HepG2 (cell line): ENCODE results near the gene IL2RA. TPM values are rescaled to one million over a fixed set of nuclear protein-coding genes. Genes with fewer than 3 reads are reported as not detected.
A peak's percentile ranks its signal among the peaks of the same experiment; 100 is the strongest.

Experiments used
- ATM ChIP-seq: fragments of 450-650 bp; IDR thresholded peaks from 2 replicates; pipeline ENCODE4 v1.7.1; 2017; ENCODE audit warnings: mild to moderate bottlenecking, borderline replicate concordance
- CC2D1A ChIP-seq: sonication (generic); formaldehyde crosslinking; IDR thresholded peaks from 2 replicates; pipeline ENCODE4 v1.8.1; 2023; ENCODE audit warnings: mild to moderate bottlenecking, missing genetic modification reagents
- FOSL2 ChIP-seq: sonication (generic); formaldehyde crosslinking; IDR thresholded peaks from 2 replicates; pipeline ENCODE4 v1.4.0; 2020; ENCODE audit warnings: missing genetic modification reagents
- HDAC6 ChIP-seq: fragments of 200-600 bp; sonication (generic); IDR thresholded peaks from 2 replicates; pipeline ENCODE4 v1.7.0; 2017; ENCODE audit warnings: mild to moderate bottlenecking, antibody characterized with exemption, low read length, low read depth
- MAX ChIP-seq: IDR thresholded peaks from 2 replicates; pipeline ENCODE4 v1.6.1; 2012; ENCODE audit warnings: inconsistent platforms
- MED8 ChIP-seq: sonication (generic); formaldehyde crosslinking; IDR thresholded peaks from 2 replicates; pipeline ENCODE4 v1.8.1; 2023; ENCODE audit warnings: mild to moderate bottlenecking, missing genetic modification reagents; ENCODE audit not compliant: insufficient replicate concordance
- PITX1 ChIP-seq: sonication (generic); formaldehyde crosslinking; IDR thresholded peaks from 2 replicates; pipeline ENCODE4 v1.5.1; 2020; ENCODE audit warnings: mild to moderate bottlenecking, missing genetic modification reagents
- POGZ ChIP-seq: sonication (generic); formaldehyde crosslinking; IDR thresholded peaks from 2 replicates; pipeline ENCODE4 v1.4.0; 2020; ENCODE audit warnings: mild to moderate bottlenecking, missing genetic modification reagents
- SPEN ChIP-seq: sonication (generic); formaldehyde crosslinking; IDR thresholded peaks from 2 replicates; pipeline ENCODE4 v1.5.1; 2020; ENCODE audit warnings: low read depth, mild to moderate bottlenecking, missing genetic modification reagents
- TBL1XR1 ChIP-seq: fragments of 150-350 bp; IDR thresholded peaks from 2 replicates; pipeline ENCODE4 v1.6.1; 2014; ENCODE audit warnings: borderline replicate concordance, low read length; ENCODE audit not compliant: partially characterized antibody
- THAP11 ChIP-seq: IDR thresholded peaks from 2 replicates; pipeline ENCODE4 v1.6.1; 2016; ENCODE audit warnings: missing biosample characterization, missing genetic modification reagents
- THYN1 ChIP-seq: sonication (generic); formaldehyde crosslinking; IDR thresholded peaks from 2 replicates; pipeline ENCODE4 v1.8.1; 2023; ENCODE audit warnings: low read depth, mild to moderate bottlenecking, moderate library complexity, missing genetic modification reagents, borderline replicate concordance
- ZBTB1 ChIP-seq: sonication (generic); formaldehyde crosslinking; IDR thresholded peaks from 2 replicates; pipeline ENCODE4 v1.4.0; 2020; ENCODE audit warnings: missing genetic modification reagents, borderline replicate concordance
- ZC3H13 ChIP-seq: sonication (generic); formaldehyde crosslinking; IDR thresholded peaks from 2 replicates; pipeline ENCODE4 v1.8.1; 2023; ENCODE audit warnings: mild to moderate bottlenecking, missing genetic modification reagents, moderate library complexity
- ZKSCAN1 ChIP-seq: fragments of 150-350 bp; IDR thresholded peaks from 2 replicates; pipeline ENCODE4 v1.6.1; 2014; ENCODE audit warnings: low read length
- ZNF12 ChIP-seq: sonication (generic); formaldehyde crosslinking; IDR thresholded peaks from 2 replicates; pipeline ENCODE4 v1.5.0; 2020; ENCODE audit warnings: missing genetic modification reagents
- ZNF446 ChIP-seq: sonication (generic); formaldehyde crosslinking; IDR thresholded peaks from 2 replicates; pipeline ENCODE4 v1.5.0; 2020; ENCODE audit warnings: mild to moderate bottlenecking, missing genetic modification reagents
- ZNF530 ChIP-seq: sonication (generic); formaldehyde crosslinking; IDR thresholded peaks from 2 replicates; pipeline ENCODE4 v1.5.0; 2020; ENCODE audit warnings: low read depth, mild to moderate bottlenecking, missing genetic modification reagents
- ZNF543 ChIP-seq: sonication (generic); formaldehyde crosslinking; IDR thresholded peaks from 2 replicates; pipeline ENCODE4 v1.4.0; 2020; ENCODE audit warnings: mild to moderate bottlenecking, missing genetic modification reagents
- ZNF775 ChIP-seq: sonication (generic); formaldehyde crosslinking; IDR thresholded peaks from 2 replicates; pipeline ENCODE4 v1.4.0; 2020; ENCODE audit warnings: missing genetic modification reagents, mild to moderate bottlenecking, moderate library complexity, borderline replicate concordance
- ZNF776 ChIP-seq: sonication (generic); formaldehyde crosslinking; IDR thresholded peaks from 2 replicates; pipeline ENCODE4 v1.4.0; 2020; ENCODE audit warnings: mild to moderate bottlenecking, missing genetic modification reagents
- ZNF777 ChIP-seq: sonication (generic); formaldehyde crosslinking; IDR thresholded peaks from 2 replicates; pipeline ENCODE4 v1.4.0; 2020; ENCODE audit warnings: missing genetic modification reagents
- polyA plus RNA-seq, 8 experiments: library from polyadenylated mRNA; depleted of rRNA in 3 of 8; stranded (reverse) in 7 of 8; unstranded in 1 of 8; fragments of >200 nt; fragmentation: Illumina TruSeq in 4 of 8; extraction: Trizol in 4 of 8; gene quantifications; 2 replicates each; pipeline versions ENCODE4 v1.2.1 to v1.2.3, GENCODE V29; 2011 to 2016; ENCODE audit warnings: low read depth in 4 of 8, missing spikeins in 1 of 8, mixed read lengths in 1 of 8; ENCODE audit not compliant: insufficient read depth in 1 of 8
- total RNA-seq, 5 experiments: library from RNA; depleted of rRNA; stranded (reverse); fragments of >200 nt; fragmentation: Illumina TruSeq; extraction: Trizol; gene quantifications; 2 replicates each; pipeline ENCODE4 v1.2.3, GENCODE V29; 2016; ENCODE audit warnings: low read depth in 1 of 5
- TF ChIP-seq, protein P1 (sequence below), 2 experiments: sonication (generic) in 1 of 2; formaldehyde crosslinking in 1 of 2; IDR thresholded peaks; 2 replicates each; pipeline versions ENCODE4 v1.4.0 to v1.6.1; 2016 to 2020; ENCODE audit warnings: borderline replicate concordance in 1 of 2, low read depth in 1 of 2, mild to moderate bottlenecking in 1 of 2, missing genetic modification reagents in 1 of 2
- TF ChIP-seq, protein P2 (sequence below): sonication (generic); formaldehyde crosslinking; IDR thresholded peaks from 2 replicates; pipeline ENCODE4 v1.9.0; 2021; ENCODE audit warnings: missing genetic modification reagents, mild to moderate bottlenecking, borderline replicate concordance

IL2RA gene
- total and polyA plus RNA-seq, 2 of the 13 experiments (the other 11 are each of a cell fraction or from before 2014, with no cell fraction given): not detected

DNA sequence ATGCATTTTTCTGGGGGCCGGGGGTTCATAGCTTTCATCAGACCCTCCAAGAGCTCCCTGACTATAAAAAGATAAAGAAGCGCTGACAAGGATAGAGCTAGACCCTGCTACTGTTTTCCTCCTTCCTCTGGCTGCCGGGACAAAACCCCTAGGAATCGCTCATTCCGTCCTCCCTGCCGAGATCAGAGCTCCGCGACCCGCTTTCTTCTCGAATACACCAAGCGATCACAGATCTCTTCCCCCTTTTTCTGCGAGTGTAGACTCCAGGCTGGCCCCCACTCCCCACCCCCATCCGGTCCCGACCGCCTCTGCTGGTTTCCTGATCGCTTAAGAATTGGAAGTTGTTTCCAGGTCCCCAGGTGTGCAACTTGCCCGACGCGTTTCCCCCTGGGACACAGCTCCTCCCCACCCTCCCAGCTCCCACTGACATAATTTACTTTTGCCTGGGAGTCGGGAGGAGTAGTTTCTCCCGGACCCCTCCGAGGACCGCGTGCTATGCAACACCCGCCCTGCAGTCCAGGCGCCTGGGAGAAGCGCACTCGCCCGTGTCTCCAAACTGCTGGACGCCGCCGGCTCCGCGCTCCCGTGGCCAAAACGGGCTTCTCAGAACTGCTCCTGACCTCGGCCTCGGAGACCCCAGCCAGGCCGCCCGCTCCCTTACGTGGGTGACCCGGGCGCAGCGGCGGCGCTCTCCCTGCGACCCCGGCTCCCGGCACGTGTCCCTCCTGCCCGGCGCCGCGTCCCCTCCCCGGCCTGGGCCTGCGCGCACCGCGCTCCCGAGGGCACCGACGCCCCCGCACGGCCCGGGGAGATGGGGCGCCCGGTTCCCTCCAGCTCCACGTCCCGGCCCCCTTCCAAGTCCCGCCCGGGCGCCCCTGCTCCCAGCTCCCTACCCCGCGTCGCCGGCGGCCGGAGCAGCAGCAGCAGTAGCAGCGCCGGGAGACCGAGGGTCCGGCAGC, 85.4 kb downstream of the IL2RA start (continued):
- no peak for TF ChIP-seq THYN1
- no peak for TF ChIP-seq MED8 (CRISPR knock-in tag)
- no peak for TF ChIP-seq ZNF530 (CRISPR knock-in tag)
- TF ChIP-seq SPEN (CRISPR knock-in tag): no peak
- no peak for TF ChIP-seq ZKSCAN1
- TF ChIP-seq CC2D1A (CRISPR knock-in tag): no peak
- TF ChIP-seq, protein P1, sequence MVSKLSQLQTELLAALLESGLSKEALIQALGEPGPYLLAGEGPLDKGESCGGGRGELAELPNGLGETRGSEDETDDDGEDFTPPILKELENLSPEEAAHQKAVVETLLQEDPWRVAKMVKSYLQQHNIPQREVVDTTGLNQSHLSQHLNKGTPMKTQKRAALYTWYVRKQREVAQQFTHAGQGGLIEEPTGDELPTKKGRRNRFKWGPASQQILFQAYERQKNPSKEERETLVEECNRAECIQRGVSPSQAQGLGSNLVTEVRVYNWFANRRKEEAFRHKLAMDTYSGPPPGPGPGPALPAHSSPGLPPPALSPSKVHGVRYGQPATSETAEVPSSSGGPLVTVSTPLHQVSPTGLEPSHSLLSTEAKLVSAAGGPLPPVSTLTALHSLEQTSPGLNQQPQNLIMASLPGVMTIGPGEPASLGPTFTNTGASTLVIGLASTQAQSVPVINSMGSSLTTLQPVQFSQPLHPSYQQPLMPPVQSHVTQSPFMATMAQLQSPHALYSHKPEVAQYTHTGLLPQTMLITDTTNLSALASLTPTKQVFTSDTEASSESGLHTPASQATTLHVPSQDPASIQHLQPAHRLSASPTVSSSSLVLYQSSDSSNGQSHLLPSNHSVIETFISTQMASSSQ (IDR thresholded peaks at IDR 0.05; ENCODE audit: low read depth): no peak
- TF ChIP-seq, protein P1 (CRISPR knock-in tag; IDR thresholded peaks at IDR 0.05; ENCODE audit: borderline replicate concordance): no peak
- no peak for TF ChIP-seq ZNF543 (CRISPR knock-in tag)
- TF ChIP-seq ZBTB1 (CRISPR knock-in tag): no peak
- no peak for TF ChIP-seq PITX1 (CRISPR knock-in tag)
- TF ChIP-seq ZNF775 (CRISPR knock-in tag): no peak
- 0 out of 2 replicates have a peak, but pooled peaks have one; percentile 15 for TF ChIP-seq ZNF776 (CRISPR knock-in tag)
- TF ChIP-seq POGZ (CRISPR knock-in tag): no peak
- TF ChIP-seq ZNF446: no peak
- peak; percentile 22; the same call in 1 of the 2 replicates for TF ChIP-seq MAX
- no peak for TF ChIP-seq ZNF12 (CRISPR knock-in tag)
- no peak for TF ChIP-seq TBL1XR1
- no peak for TF ChIP-seq THAP11 (CRISPR knock-in tag)
- no peak for TF ChIP-seq FOSL2 (CRISPR knock-in tag)
- peak; percentile 89 for TF ChIP-seq ZNF777 (CRISPR knock-in tag)
- TF ChIP-seq ZC3H13: no peak
- peak; percentile 66; the same call in 1 of the 2 replicates for TF ChIP-seq HDAC6
- TF ChIP-seq, protein P2, sequence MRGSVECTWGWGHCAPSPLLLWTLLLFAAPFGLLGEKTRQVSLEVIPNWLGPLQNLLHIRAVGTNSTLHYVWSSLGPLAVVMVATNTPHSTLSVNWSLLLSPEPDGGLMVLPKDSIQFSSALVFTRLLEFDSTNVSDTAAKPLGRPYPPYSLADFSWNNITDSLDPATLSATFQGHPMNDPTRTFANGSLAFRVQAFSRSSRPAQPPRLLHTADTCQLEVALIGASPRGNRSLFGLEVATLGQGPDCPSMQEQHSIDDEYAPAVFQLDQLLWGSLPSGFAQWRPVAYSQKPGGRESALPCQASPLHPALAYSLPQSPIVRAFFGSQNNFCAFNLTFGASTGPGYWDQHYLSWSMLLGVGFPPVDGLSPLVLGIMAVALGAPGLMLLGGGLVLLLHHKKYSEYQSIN (CRISPR knock-in tag): no peak
- TF ChIP-seq ATM: no peak
